HEK293T (cell line): Measurements from ENCODE around the gene GUSB.

Experiments used
- CTCF ChIA-PET: fragments of 350-600 bp; formaldehyde crosslinking; extraction: SDS; loops from one replicate; lab custom pipeline; 2021; ENCODE audit warnings: antibody characterized with exemption, inconsistent platforms; lab: Yijun Ruan, JAX
- POLR2A ChIA-PET: fragments of 350-600 bp; formaldehyde crosslinking; extraction: SDS; loops from one replicate; lab custom pipeline; 2020; ENCODE audit warnings: antibody characterized with exemption, inconsistent platforms; lab: Yijun Ruan, JAX
- DNase-seq: peaks from one replicate; pipeline ENCODE4 v3.0.0; 2012; ENCODE audit warnings: mixed read lengths; ENCODE audit errors: extremely low spot score
- ARNT ChIP-seq: fragments of 450-650 bp; IDR thresholded peaks from 2 replicates; pipeline ENCODE4 v1.6.1; 2017; ENCODE audit warnings: mild to moderate bottlenecking
- BHLHE40 ChIP-seq: fragments of 450-650 bp; IDR thresholded peaks from 2 replicates; pipeline ENCODE4 v1.6.1; 2016; ENCODE audit warnings: mild to moderate bottlenecking, moderate library complexity, borderline replicate concordance
- CTBP1 ChIP-seq: fragments of 450-650 bp; IDR thresholded peaks from 2 replicates; pipeline ENCODE4 v1.6.1; 2016; ENCODE audit warnings: borderline replicate concordance
- ELF4 ChIP-seq: fragments of 450-650 bp; IDR thresholded peaks from 2 replicates; pipeline ENCODE4 v1.6.1; 2017; ENCODE audit warnings: antibody characterized with exemption
- FOXA1 ChIP-seq: fragments of 450-650 bp; IDR thresholded peaks from 2 replicates; pipeline ENCODE4 v1.6.1; 2016; ENCODE audit warnings: mild to moderate bottlenecking
- FOXK2 ChIP-seq: fragments of 450-650 bp; IDR thresholded peaks from 2 replicates; pipeline ENCODE4 v1.6.1; 2016; ENCODE audit warnings: mild to moderate bottlenecking
- FOXM1 ChIP-seq: fragments of 450-650 bp; IDR thresholded peaks from 2 replicates; pipeline ENCODE4 v1.6.1; 2017; ENCODE audit warnings: mild to moderate bottlenecking, borderline replicate concordance
- HDGF ChIP-seq: fragments of 450-650 bp; IDR thresholded peaks from 2 replicates; pipeline ENCODE4 v1.6.1; 2017; ENCODE audit warnings: antibody characterized with exemption, borderline replicate concordance
- L3MBTL2 ChIP-seq: fragments of 450-650 bp; conservative IDR thresholded peaks from 2 replicates; pipeline ENCODE4 v1.6.1; 2016; ENCODE audit warnings: mild to moderate bottlenecking
- LEF1 ChIP-seq: fragments of 450-650 bp; IDR thresholded peaks from 2 replicates; pipeline ENCODE4 v1.6.1; 2017; ENCODE audit warnings: mild to moderate bottlenecking, borderline replicate concordance
- NFRKB ChIP-seq: fragments of 450-650 bp; IDR thresholded peaks from 2 replicates; pipeline ENCODE4 v1.6.1; 2016; ENCODE audit warnings: mild to moderate bottlenecking, moderate library complexity
- PKNOX1 ChIP-seq: fragments of 450-650 bp; IDR thresholded peaks from 2 replicates; pipeline ENCODE4 v1.6.1; 2016
- SP1 ChIP-seq: fragments of 450-650 bp; IDR thresholded peaks from 2 replicates; pipeline ENCODE4 v1.6.1; 2017
- SUZ12 ChIP-seq: fragments of 450-650 bp; IDR thresholded peaks from 2 replicates; pipeline ENCODE4 v1.6.1; 2016; ENCODE audit warnings: mild to moderate bottlenecking
- TARDBP ChIP-seq: fragments of 450-650 bp; IDR thresholded peaks from 2 replicates; pipeline ENCODE4 v1.6.1; 2016
- ZNF384 ChIP-seq: fragments of 450-650 bp; IDR thresholded peaks from 2 replicates; pipeline ENCODE4 v1.6.1; 2016

The GUSB gene

GRCh38 chr7:65926588-65926987 lies 55.4 kb downstream of the GUSB start:
- TF ChIP-seq SUZ12 (no peak), FOXK2 (no peak), PKNOX1 (no peak), TARDBP (no peak), FOXA1 (no peak), SP1 (no peak), ARNT (no peak), NFRKB (no peak), L3MBTL2 (no peak), CTBP1 (no peak), LEF1 (no peak), HDGF (no peak), BHLHE40 (no peak), FOXM1 (no peak)
- ChIA-PET CTCF (no interaction called here), POLR2A (no interaction called here)
- no peak for DNase-seq

- CTCF ChIA-PET = no interaction called here
- TF ChIP-seq NFRKB = no peak
- no peak for TF ChIP-seq FOXA1
- no peak for TF ChIP-seq LEF1
- no peak for TF ChIP-seq PKNOX1
- no peak for TF ChIP-seq ZNF384
- no peak for TF ChIP-seq L3MBTL2
- TF ChIP-seq SP1 = no peak
- no peak for TF ChIP-seq BHLHE40
- TF ChIP-seq TARDBP = no peak
- no peak for TF ChIP-seq ARNT
- POLR2A ChIA-PET = no interaction called here
- no peak for DNase-seq
Observed at GRCh38 chr7:65925040-65925439, 57.0 kb downstream of the GUSB start.

GRCh38 chr7:65924193-65924592 lies 57.8 kb downstream of the GUSB start:
- DNase-seq = no peak
- CTCF ChIA-PET = no interaction called here
- no peak for TF ChIP-seq PKNOX1
- no peak for TF ChIP-seq NFRKB
- TF ChIP-seq FOXA1 = no peak
- TF ChIP-seq L3MBTL2 = no peak
- TF ChIP-seq FOXK2 = no peak
- no peak for TF ChIP-seq TARDBP
- no peak for TF ChIP-seq ARNT
- no peak for TF ChIP-seq CTBP1
- no peak for TF ChIP-seq SUZ12
- no peak for TF ChIP-seq LEF1
- TF ChIP-seq BHLHE40 = no peak
- TF ChIP-seq HDGF = no peak
- TF ChIP-seq ZNF384 = no peak
- no peak for TF ChIP-seq FOXM1
- TF ChIP-seq ELF4 = no peak
- no peak for TF ChIP-seq SP1
- POLR2A ChIA-PET = no interaction called here

DNA sequence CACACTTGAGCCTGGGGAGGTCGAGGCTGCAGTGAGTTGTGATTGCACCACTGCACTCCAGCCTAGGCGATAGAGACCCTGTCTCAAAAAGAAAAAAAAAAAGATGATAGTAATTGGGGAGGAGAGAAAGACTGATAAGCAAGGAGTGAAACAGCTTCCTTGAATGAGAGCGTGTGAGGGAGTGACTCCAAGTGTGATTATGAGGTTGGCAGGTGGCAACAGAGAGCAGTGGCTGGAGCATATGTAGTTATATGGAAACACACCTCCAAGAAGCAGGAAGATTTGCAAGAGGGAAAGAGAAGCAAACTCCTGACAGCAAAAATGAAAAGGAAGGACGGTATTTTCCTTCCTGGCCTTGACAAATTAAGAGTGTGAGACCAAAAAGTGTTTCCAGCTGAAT lies 58.7 kb downstream of the GUSB start:
- no peak for TF ChIP-seq TARDBP
- no peak for TF ChIP-seq ARNT
- no peak for TF ChIP-seq NFRKB
- no peak for TF ChIP-seq ZNF384
- no peak for TF ChIP-seq FOXM1
- no peak for TF ChIP-seq BHLHE40
- no peak for TF ChIP-seq ELF4
- TF ChIP-seq HDGF = no peak
- TF ChIP-seq SUZ12 = no peak
- TF ChIP-seq LEF1 = no peak
- TF ChIP-seq PKNOX1 = no peak
- TF ChIP-seq FOXK2 = no peak
- TF ChIP-seq CTBP1 = no peak
- TF ChIP-seq SP1 = no peak
- TF ChIP-seq L3MBTL2 = no peak
- no peak for TF ChIP-seq FOXA1
- no peak for DNase-seq
- POLR2A ChIA-PET = no interaction called here
- CTCF ChIA-PET = no interaction called here

DNA sequence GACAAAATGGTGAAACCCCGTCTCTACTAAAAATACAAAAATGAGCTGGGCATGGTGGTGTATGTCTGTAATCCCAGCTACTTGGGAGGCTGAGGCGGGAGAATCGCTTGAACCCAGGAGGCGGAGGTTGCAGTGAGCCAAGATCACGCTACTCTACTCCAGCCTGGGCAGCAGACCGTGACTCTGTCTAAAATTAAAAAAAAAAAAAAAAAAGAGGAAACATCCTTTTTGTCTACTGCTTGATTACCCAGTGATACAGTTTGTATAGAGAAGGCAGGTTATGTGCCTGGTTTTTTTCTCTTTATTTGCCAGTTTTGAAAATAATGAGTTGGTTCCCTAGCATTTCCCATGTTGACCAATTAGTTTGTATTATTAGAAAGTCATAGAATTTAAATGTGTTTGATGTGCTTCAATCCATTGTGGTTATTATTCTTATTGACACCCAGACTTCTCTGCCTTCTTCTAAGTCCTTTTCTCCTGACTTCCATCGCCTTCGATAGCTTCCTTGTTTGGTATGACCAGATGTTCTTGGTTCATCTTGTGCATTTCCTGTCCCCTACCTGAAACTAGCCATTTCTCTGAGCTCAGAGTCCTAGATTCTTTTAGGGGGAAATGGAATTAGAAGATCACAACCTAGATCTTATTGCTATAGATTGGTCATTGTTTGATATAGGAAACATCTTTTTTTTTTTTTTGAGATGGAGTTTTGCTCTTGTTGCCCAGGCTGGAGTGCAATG lies 65.9 kb downstream of the GUSB start:
- DNase-seq = no peak
- ChIA-PET POLR2A (no interaction called here), CTCF (no interaction called here)
- TF ChIP-seq SUZ12 (no peak), FOXK2 (no peak), ARNT (no peak), HDGF (no peak), PKNOX1 (no peak), LEF1 (no peak), TARDBP (no peak)
